SK-N-SH treated with all-trans-retinoic acid at 6 μM for 48 hours (cell line): ENCODE results near the gene TAF3.

Experiments used
- CSDC2 ChIP-seq: fragments of 250-450 bp; sonication (Bioruptor Pico); IDR thresholded peaks from 2 replicates; pipeline ENCODE4 v1.5.0; 2020; ENCODE audit warnings: mild to moderate bottlenecking, moderate library complexity
- ESRRG ChIP-seq: fragments of 250-450 bp; sonication (Bioruptor Pico); IDR thresholded peaks from 2 replicates; pipeline ENCODE4 v1.6.1; 2021; ENCODE audit warnings: mild to moderate bottlenecking
- ISL1 ChIP-seq: fragments of 250-450 bp; sonication (Bioruptor Pico); IDR thresholded peaks from 2 replicates; pipeline ENCODE4 v2.1.2; 2022; ENCODE audit warnings: mild to moderate bottlenecking, moderate library complexity
- PATZ1 ChIP-seq: fragments of 250-450 bp; sonication (Bioruptor Pico); IDR thresholded peaks from 2 replicates; pipeline ENCODE4 v1.8.0; 2020; ENCODE audit warnings: mild to moderate bottlenecking, moderate library complexity, borderline replicate concordance
- ZFP3 ChIP-seq: fragments of 250-450 bp; sonication (Bioruptor Pico); IDR thresholded peaks from 2 replicates; pipeline ENCODE4 v1.5.0; 2020; ENCODE audit warnings: mild to moderate bottlenecking, moderate library complexity
- TF ChIP-seq, protein P1 (sequence below): fragments of 250-450 bp; sonication (Bioruptor Pico); IDR thresholded peaks from 2 replicates; pipeline ENCODE4 v1.8.0; 2021; ENCODE audit warnings: low read depth, mild to moderate bottlenecking, moderate library complexity, borderline replicate concordance

DNA sequence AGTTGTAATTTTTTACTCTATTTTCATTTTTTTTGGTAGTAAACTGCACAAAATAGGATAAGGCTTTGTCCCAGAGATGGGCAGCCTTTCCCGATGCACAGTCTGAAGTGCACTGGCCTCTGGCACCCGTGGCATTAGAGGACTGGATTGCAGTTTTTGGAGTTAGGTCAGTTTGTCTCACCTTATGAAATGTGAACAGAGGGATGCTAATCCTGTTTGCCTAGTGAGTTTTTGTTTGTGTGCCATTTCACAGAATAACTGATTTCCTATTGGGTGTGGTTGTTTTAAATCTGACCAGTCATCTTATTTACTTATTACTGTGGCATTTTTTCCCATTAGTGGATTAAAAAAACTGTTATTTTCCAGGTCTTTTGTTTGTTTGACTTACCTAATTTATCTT lies 126.7 kb downstream of the TAF3 start:
- TF ChIP-seq CSDC2 (CRISPR knock-in tag), result no peak
- no peak for TF ChIP-seq PATZ1 (CRISPR knock-in tag)
- no peak for TF ChIP-seq ESRRG (CRISPR knock-in tag)
- no peak for TF ChIP-seq ISL1 (CRISPR knock-in tag)
- TF ChIP-seq, protein P1, sequence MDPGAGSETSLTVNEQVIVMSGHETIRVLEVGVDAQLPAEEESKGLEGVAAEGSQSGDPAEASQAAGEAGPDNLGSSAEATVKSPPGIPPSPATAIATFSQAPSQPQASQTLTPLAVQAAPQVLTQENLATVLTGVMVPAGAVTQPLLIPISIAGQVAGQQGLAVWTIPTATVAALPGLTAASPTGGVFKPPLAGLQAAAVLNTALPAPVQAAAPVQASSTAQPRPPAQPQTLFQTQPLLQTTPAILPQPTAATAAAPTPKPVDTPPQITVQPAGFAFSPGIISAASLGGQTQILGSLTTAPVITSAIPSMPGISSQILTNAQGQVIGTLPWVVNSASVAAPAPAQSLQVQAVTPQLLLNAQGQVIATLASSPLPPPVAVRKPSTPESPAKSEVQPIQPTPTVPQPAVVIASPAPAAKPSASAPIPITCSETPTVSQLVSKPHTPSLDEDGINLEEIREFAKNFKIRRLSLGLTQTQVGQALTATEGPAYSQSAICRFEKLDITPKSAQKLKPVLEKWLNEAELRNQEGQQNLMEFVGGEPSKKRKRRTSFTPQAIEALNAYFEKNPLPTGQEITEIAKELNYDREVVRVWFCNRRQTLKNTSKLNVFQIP (CRISPR knock-in tag), result no peak
- TF ChIP-seq ZFP3 (CRISPR knock-in tag), result no peak
